Mesendoderm (in vitro differentiated cells): Measurements from ENCODE around the gene NDUFA1.
"Not testable (repeated sequence)": the region's sequence is repeated elsewhere in the genome, so short reads cannot be mapped to it uniquely, and the experiment has no call there.

Experiments used
- DNase-seq: peaks from one replicate; pipeline ENCODE4 v3.0.0; 2013
- H2AK5ac ChIP-seq: 2 replicates; pipeline ENCODE4 v1.6.1; 2013; ENCODE audit warnings: low read length, inconsistent platforms
- H2BK120ac ChIP-seq: 2 replicates; pipeline ENCODE4 v1.6.1; 2013; ENCODE audit warnings: low read depth, mild to moderate bottlenecking, low read length, moderate library complexity, mixed read lengths
- H2BK15ac ChIP-seq: replicated peaks from 2 replicates; pipeline ENCODE4 v1.6.1; 2013; ENCODE audit warnings: low read depth, mild to moderate bottlenecking, moderate library complexity
- H2BK5ac ChIP-seq: 2 replicates; pipeline ENCODE4 v1.6.1; 2013; ENCODE audit warnings: low read length, inconsistent platforms
- H3K18ac ChIP-seq: 2 replicates; pipeline ENCODE4 v1.6.1; 2013; ENCODE audit warnings: mild to moderate bottlenecking, low read length, mixed read lengths
- H3K23ac ChIP-seq: one replicate; pipeline ENCODE4 v1.6.1; 2013; ENCODE audit warnings: low read length
- H3K27ac ChIP-seq: 2 replicates; pipeline ENCODE4 v1.5.1; 2013; ENCODE audit warnings: low read depth, mild to moderate bottlenecking, inconsistent platforms, low read length, moderate library complexity
- H3K27me3 ChIP-seq: 2 replicates; pipeline ENCODE4 v1.6.1; 2013; ENCODE audit warnings: low read length, control low read depth, mild to moderate bottlenecking, inconsistent platforms; ENCODE audit not compliant: insufficient read depth, poor library complexity
- H3K36me3 ChIP-seq: 2 replicates; pipeline ENCODE4 v1.6.1; 2013; ENCODE audit warnings: low read length, inconsistent platforms; ENCODE audit not compliant: control insufficient read depth, insufficient read depth
- H3K4ac ChIP-seq: one replicate; pipeline ENCODE4 v1.6.1; 2013; ENCODE audit warnings: low read depth, mild to moderate bottlenecking, low read length, moderate library complexity
- H3K4me1 ChIP-seq: 2 replicates; pipeline ENCODE4 v1.6.1; 2013; ENCODE audit warnings: low read depth, low read length, inconsistent platforms; ENCODE audit not compliant: control insufficient read depth
- H3K4me2 ChIP-seq: 2 replicates; pipeline ENCODE4 v1.6.1; 2013; ENCODE audit warnings: low read length
- H3K4me3 ChIP-seq: 2 replicates; pipeline ENCODE4 v1.5.1; 2013; ENCODE audit warnings: mild to moderate bottlenecking, low read length
- H3K56ac ChIP-seq: one replicate; pipeline ENCODE4 v1.6.1; 2013; ENCODE audit warnings: low read length
- H3K79me1 ChIP-seq: 2 replicates; pipeline ENCODE4 v1.6.1; 2013; ENCODE audit warnings: low read length, inconsistent platforms
- H3K79me2 ChIP-seq: 2 replicates; pipeline ENCODE4 v1.6.1; 2013; ENCODE audit warnings: mild to moderate bottlenecking, low read length; ENCODE audit not compliant: control insufficient read depth, insufficient read depth
- H3K9ac ChIP-seq: 2 replicates; pipeline ENCODE4 v1.6.1; 2013; ENCODE audit warnings: low read length, inconsistent platforms
- H4K5ac ChIP-seq: one replicate; pipeline ENCODE4 v1.6.1; 2013; ENCODE audit warnings: low read length
- H4K8ac ChIP-seq: one replicate; pipeline ENCODE4 v1.6.1; 2013; ENCODE audit warnings: low read depth, mild to moderate bottlenecking, control low read depth, low read length, moderate library complexity
- WGBS: extraction: QIAGEN DNeasy Blood & Tissue Kit; methylation state at CpG from one replicate; pipeline ENCODE4 v1.1.7; 2013; ENCODE audit warnings: low lambda C conversion rate, missing lambda C conversion rate; ENCODE audit not compliant: insufficient coverage; ENCODE audit errors: extremely low coverage; 5-methylcytosine and 5-hydroxymethylcytosine counted together

NDUFA1 gene

DNA sequence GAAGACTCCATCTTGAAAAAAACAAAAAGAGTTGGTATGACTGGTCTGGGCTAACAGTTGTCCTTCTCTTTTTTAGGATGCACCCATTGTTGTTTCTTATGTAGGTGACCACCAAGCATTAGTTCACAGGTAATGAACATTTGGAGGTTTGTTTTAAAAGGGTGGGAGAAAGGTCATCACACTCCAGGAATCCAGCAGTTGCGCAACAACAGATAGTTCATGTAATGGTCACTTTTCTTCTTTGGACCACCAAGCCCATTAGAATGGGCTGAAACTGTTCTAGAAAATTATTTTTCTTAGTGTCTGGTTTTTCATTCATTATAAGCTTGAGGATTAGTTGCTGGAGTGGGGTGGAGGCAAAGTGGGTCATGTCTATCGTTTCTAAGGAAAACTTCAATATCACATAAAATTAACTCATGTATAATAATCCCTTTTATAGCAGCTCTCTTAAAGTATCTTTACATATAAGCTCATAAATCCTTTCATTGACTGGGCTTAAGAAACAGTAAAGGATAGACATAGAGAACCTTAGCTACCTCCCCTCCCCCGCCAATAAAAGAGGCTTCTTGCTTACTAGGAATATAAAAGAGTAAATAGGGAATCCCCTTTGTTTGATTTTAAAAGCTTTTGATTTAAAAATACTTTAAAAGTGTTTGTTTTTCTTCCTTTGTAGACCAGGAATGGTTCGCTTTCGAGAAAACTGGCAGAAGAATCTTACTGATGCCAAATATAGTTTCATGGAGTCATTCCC lies 48.4 kb downstream of the NDUFA1 start:
- Histone ChIP-seq H2BK120ac (no peak overlapping the region), H3K18ac (no peak overlapping the region), H3K27me3 (no peaks in the 10 kb centered on the region), H3K27ac (no peak overlapping the region), H2BK15ac (no peak overlapping the region), H3K36me3 (no peaks in the 10 kb centered on the region), H2BK5ac (no peak overlapping the region), H3K56ac (no peak overlapping the region), H4K8ac (no peak overlapping the region), H3K79me2 (no peaks in the 10 kb centered on the region), H3K79me1 (no peaks in the 10 kb centered on the region), H3K23ac (no peak overlapping the region), H3K4me3 (no peak overlapping the region), H2AK5ac (no peak overlapping the region), H3K4me2 (no peak overlapping the region), H3K4me1 (no peaks in the 10 kb centered on the region), H3K4ac (no peak overlapping the region), H4K5ac (no peak overlapping the region), H3K9ac (no peak overlapping the region)
- WGBS: no CpG with 5 or more reads among the region's 5 CpGs
- no peak for DNase-seq

DNA sequence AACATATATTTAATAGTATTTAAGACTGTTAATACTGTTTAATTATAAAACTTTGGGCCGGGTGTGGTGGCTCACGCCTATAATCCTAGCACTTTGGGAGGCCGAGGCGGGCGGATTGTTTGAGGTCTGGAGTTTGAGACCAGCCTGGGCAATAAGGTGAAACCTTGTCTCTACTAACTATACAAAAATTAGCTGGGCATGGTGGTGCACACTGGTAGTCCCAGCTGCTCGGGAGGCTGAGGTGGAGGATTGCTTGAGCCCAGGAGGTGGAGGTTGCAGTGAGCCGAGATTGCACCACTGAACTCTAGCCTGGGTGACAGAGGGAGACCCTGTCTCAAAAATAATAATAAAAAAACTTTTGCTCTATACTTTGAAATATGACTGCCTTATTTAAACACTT lies 50.8 kb downstream of the NDUFA1 start:
- H4K5ac ChIP-seq, H2BK120ac ChIP-seq, H3K36me3 ChIP-seq, H3K27ac ChIP-seq, H2BK15ac ChIP-seq, H3K56ac ChIP-seq, H3K27me3 ChIP-seq, H3K4me1 ChIP-seq, H3K79me1 ChIP-seq, H2AK5ac ChIP-seq, H3K9ac ChIP-seq, H2BK5ac ChIP-seq, H4K8ac ChIP-seq, H3K4me3 ChIP-seq, H3K4me2 ChIP-seq, H3K23ac ChIP-seq, H3K4ac ChIP-seq, H3K18ac ChIP-seq, DNase-seq, H3K79me2 ChIP-seq: not testable (repeated sequence)
- no CpG with 5 or more reads among the region's 7 CpGs for WGBS
